ENCODE results near the gene SUFU.

The SUFU gene

DNA sequence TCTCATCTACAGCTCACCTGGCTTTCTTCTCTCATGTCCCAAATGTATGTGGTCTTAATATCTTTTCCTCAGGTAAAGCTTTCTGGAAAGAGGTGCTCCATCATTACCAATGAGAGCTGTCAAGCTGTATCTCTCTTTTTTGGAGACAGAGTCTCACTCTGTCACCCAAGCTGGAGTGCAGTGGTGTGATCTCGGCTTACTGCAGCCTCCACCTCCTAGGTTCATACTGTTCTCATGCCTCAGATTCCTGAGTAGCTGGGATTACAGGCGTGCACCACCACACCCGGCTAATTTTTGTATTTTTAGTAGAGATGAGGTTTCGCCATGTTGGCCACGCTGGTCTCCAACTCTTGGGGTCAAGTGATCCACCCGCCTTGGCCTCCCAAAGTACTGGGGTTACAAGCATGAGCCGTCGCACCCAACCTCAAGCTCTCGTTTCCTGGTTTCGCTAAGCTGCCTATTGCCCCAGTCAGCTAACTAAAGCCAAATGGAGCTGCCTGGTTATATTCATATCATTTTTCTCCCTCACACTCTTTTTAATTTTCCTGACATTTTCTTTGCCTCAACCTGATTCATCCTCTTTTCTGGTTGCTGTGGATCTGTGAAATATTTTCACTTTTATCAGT lies 60.5 kb downstream of the SUFU start:
- no peaks in the 10 kb centered on the region for H3K27me3 ChIP-seq (ENCODE audit: low read length)
- no peaks in the 10 kb centered on the region for H3K79me2 ChIP-seq (ENCODE audit: insufficient read depth, low read length)
- H3K27ac ChIP-seq (ENCODE audit: low read depth, low read length): no peak overlapping the region
- no peak overlapping the region for H2AFZ ChIP-seq (ENCODE audit: low read depth, low read length, severe bottlenecking)
- no peaks in the 10 kb centered on the region for H3K36me3 ChIP-seq (ENCODE audit: low read length)
- no peak overlapping the region for H3K9ac ChIP-seq (ENCODE audit: low read length)
- no peaks in the 10 kb centered on the region for H3K9me2 ChIP-seq (replicated peaks; ENCODE audit: insufficient read depth, low read length)
- H3K4me3 ChIP-seq (ENCODE audit: insufficient read depth, low read length, poor library complexity, severe bottlenecking): no peak overlapping the region
- TF ChIP-seq, protein P1, sequence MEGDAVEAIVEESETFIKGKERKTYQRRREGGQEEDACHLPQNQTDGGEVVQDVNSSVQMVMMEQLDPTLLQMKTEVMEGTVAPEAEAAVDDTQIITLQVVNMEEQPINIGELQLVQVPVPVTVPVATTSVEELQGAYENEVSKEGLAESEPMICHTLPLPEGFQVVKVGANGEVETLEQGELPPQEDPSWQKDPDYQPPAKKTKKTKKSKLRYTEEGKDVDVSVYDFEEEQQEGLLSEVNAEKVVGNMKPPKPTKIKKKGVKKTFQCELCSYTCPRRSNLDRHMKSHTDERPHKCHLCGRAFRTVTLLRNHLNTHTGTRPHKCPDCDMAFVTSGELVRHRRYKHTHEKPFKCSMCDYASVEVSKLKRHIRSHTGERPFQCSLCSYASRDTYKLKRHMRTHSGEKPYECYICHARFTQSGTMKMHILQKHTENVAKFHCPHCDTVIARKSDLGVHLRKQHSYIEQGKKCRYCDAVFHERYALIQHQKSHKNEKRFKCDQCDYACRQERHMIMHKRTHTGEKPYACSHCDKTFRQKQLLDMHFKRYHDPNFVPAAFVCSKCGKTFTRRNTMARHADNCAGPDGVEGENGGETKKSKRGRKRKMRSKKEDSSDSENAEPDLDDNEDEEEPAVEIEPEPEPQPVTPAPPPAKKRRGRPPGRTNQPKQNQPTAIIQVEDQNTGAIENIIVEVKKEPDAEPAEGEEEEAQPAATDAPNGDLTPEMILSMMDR (IDR thresholded peaks at IDR 0.05; ENCODE audit: insufficient read depth, low read length, poor library complexity, severe bottlenecking): no peak
- no peak for TF ChIP-seq EZH2phosphoT487 (conservative IDR thresholded peaks at IDR 0.05; ENCODE audit: low read length)
- H3K9me3 ChIP-seq (ENCODE audit: insufficient read depth, low read length): no peaks in the 10 kb centered on the region
- no peak overlapping the region for H3K4me2 ChIP-seq (ENCODE audit: low read depth, low read length, poor library complexity, severe bottlenecking)
- H4K20me1 ChIP-seq (ENCODE audit: low read depth, low read length): no peaks in the 10 kb centered on the region
- no peaks in the 10 kb centered on the region for H3F3A ChIP-seq (ENCODE audit: insufficient read depth)

DNA sequence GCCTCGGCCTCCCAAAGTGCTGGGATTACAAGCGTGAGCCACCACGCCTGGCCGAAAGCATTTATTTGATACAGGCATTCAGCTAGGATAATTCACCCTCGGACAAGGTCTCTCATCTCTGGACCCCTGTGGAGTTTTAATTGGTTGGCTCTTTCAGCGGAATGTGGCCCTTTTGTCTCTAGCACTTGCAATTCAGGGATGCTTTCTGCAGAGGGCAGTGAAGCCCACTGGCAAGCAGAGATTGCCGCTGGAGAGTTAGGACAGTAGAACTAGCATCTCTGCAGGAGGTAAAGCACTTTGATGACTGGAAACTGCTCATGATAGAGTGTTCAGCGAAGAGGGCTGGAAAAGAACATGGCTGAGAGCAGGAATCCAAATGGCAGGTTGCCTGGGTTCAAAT lies 62.0 kb downstream of the SUFU start:
- Histone ChIP-seq H3K27me3 (ENCODE audit: low read length) (no peaks in the 10 kb centered on the region), H3K9me2 (replicated peaks; ENCODE audit: insufficient read depth, low read length) (no peaks in the 10 kb centered on the region), H3K4me2 (ENCODE audit: low read depth, low read length, poor library complexity, severe bottlenecking) (no peak overlapping the region), H3K36me3 (ENCODE audit: low read length) (no peaks in the 10 kb centered on the region), H3K79me2 (ENCODE audit: insufficient read depth, low read length) (no peaks in the 10 kb centered on the region), H3F3A (ENCODE audit: insufficient read depth) (no peaks in the 10 kb centered on the region), H4K20me1 (ENCODE audit: low read depth, low read length) (no peaks in the 10 kb centered on the region), H2AFZ (ENCODE audit: low read depth, low read length, severe bottlenecking) (no peak overlapping the region), H3K27ac (ENCODE audit: low read depth, low read length) (no peak overlapping the region), H3K9me3 (ENCODE audit: insufficient read depth, low read length) (no peaks in the 10 kb centered on the region), H3K9ac (ENCODE audit: low read length) (no peak overlapping the region), H3K4me3 (ENCODE audit: insufficient read depth, low read length, poor library complexity, severe bottlenecking) (no peak overlapping the region)
- TF ChIP-seq, protein P1 (IDR thresholded peaks at IDR 0.05; ENCODE audit: insufficient read depth, low read length, poor library complexity, severe bottlenecking): no peak
- no peak for TF ChIP-seq EZH2phosphoT487 (conservative IDR thresholded peaks at IDR 0.05; ENCODE audit: low read length)

DNA sequence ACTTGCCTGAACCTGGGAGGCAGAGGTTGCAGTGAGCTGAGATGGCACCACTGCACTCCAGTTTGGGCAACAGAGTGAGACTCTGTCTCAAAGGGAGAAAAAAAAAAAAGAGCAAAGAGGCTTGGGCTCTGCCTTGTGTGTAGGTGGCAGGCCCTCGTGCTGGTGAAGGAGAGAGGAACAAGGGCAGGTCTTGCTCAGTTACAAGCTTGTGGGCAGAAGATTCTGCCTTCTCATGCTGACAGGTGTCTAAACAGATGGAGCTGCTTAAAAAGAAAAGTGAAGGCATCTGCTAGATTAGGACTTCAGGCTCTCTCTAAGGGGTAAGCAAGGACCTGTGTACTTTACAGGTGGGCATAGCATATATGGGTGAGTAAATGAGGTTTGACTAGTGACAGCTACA lies 75.0 kb downstream of the SUFU start:
- Histone ChIP-seq H4K20me1 (ENCODE audit: low read depth, low read length) (no peaks in the 10 kb centered on the region), H3K79me2 (ENCODE audit: insufficient read depth, low read length) (no peaks in the 10 kb centered on the region), H3K4me3 (ENCODE audit: insufficient read depth, low read length, poor library complexity, severe bottlenecking) (no peak overlapping the region), H3K27ac (ENCODE audit: low read depth, low read length) (no peak overlapping the region), H3K9me3 (ENCODE audit: insufficient read depth, low read length) (no peaks in the 10 kb centered on the region), H3K27me3 (ENCODE audit: low read length) (no peaks in the 10 kb centered on the region), H3F3A (ENCODE audit: insufficient read depth) (no peaks in the 10 kb centered on the region), H3K9ac (ENCODE audit: low read length) (no peak overlapping the region), H2AFZ (ENCODE audit: low read depth, low read length, severe bottlenecking) (no peak overlapping the region), H3K36me3 (ENCODE audit: low read length) (no peaks in the 10 kb centered on the region), H3K4me2 (ENCODE audit: low read depth, low read length, poor library complexity, severe bottlenecking) (no peak overlapping the region), H3K9me2 (replicated peaks; ENCODE audit: insufficient read depth, low read length) (no peaks in the 10 kb centered on the region)
- TF ChIP-seq, protein P1 (IDR thresholded peaks at IDR 0.05; ENCODE audit: insufficient read depth, low read length, poor library complexity, severe bottlenecking): no peak
- no peak for TF ChIP-seq EZH2phosphoT487 (conservative IDR thresholded peaks at IDR 0.05; ENCODE audit: low read length)

All from SU-DHL-6 (cell line).